CD14-positive monocyte (primary cell): Measurements from ENCODE around the gene FRS3. TPM values are rescaled to one million over a fixed set of nuclear protein-coding genes. Genes with fewer than 3 reads are reported as not detected.
A peak's percentile ranks its signal among the peaks of the same experiment; 100 is the strongest.

ENCODE experiments used
- DNase-seq, 3 donors: peaks; one replicate each; pipeline ENCODE4 v3.0.0-alpha.2; 2011 to 2022
- H2AFZ ChIP-seq: 2 replicates; pipeline ENCODE4 v1.6.0; 2012; ENCODE audit warnings: mild to moderate bottlenecking, low read depth, low read length, inconsistent platforms; ENCODE audit not compliant: insufficient read depth, poor library complexity, severe bottlenecking
- H3K27ac ChIP-seq, 2 donors: 1 replicate in 1 of 2; 2 replicates in 1 of 2; pipeline ENCODE4 v1.5.1; 2012 to 2013; ENCODE audit warnings: low read length in 2 of 2, control low read depth in 1 of 2, inconsistent platforms in 1 of 2, low read depth in 1 of 2, mild to moderate bottlenecking in 1 of 2
- H3K27me3 ChIP-seq, 2 donors: one replicate each; pipeline versions ENCODE4 v1.6.0 to v1.6.1; 2011 to 2013; ENCODE audit warnings: low read length in 2 of 2; ENCODE audit not compliant: control insufficient read depth in 2 of 2, insufficient read depth in 2 of 2
- H3K36me3 ChIP-seq, 2 donors: replicated peaks in 1 of 2; 1 replicate in 1 of 2; 2 replicates in 1 of 2; pipeline versions ENCODE4 v1.5.1 to v1.6.1; 2012 to 2013; ENCODE audit warnings: low read length in 2 of 2, control low read depth in 1 of 2, inconsistent platforms in 1 of 2, mild to moderate bottlenecking in 1 of 2; ENCODE audit not compliant: insufficient read depth in 2 of 2, control insufficient read depth in 1 of 2
- H3K4me1 ChIP-seq, 2 donors: 1 replicate in 1 of 2; 2 replicates in 1 of 2; pipeline versions ENCODE4 v1.5.1 to v1.6.1; 2012 to 2013; ENCODE audit warnings: low read length in 2 of 2, control low read depth in 1 of 2, inconsistent platforms in 1 of 2, mild to moderate bottlenecking in 1 of 2, moderate library complexity in 1 of 2; ENCODE audit not compliant: insufficient read depth in 2 of 2, control insufficient read depth in 1 of 2
- H3K4me2 ChIP-seq: replicated peaks from 2 replicates; pipeline ENCODE3; 2012; ENCODE audit warnings: low read length, moderate library complexity, mild to moderate bottlenecking; ENCODE audit not compliant: poor library complexity, severe bottlenecking; ENCODE audit errors: extremely low read depth
- H3K4me3 ChIP-seq, 3 experiments: fragments of 200-600 bp in 1 of 3; sonication (generic) in 1 of 3; replicated peaks in 1 of 3; 1 replicate in 2 of 3; 2 replicates in 1 of 3; pipeline ENCODE4 v1.5.1; 2011 to 2013; ENCODE audit warnings: low read length in 3 of 3, mild to moderate bottlenecking in 3 of 3, control low read depth in 2 of 3, low read depth in 2 of 3, inconsistent platforms in 1 of 3, moderate library complexity in 1 of 3
- H3K79me2 ChIP-seq: 2 replicates; pipeline ENCODE4 v1.6.0; 2012; ENCODE audit warnings: mild to moderate bottlenecking, control low read depth, inconsistent platforms, low read length, moderate library complexity; ENCODE audit not compliant: insufficient read depth
- H3K9ac ChIP-seq: 2 replicates; pipeline ENCODE4 v1.6.0; 2017; ENCODE audit warnings: low read length, mild to moderate bottlenecking; ENCODE audit not compliant: insufficient read depth, poor library complexity, severe bottlenecking
- H3K9me3 ChIP-seq, 2 donors: replicated peaks in 1 of 2; 1 replicate in 1 of 2; 2 replicates in 1 of 2; pipeline versions ENCODE4 v1.5.1 to v1.6.1; 2012 to 2013; ENCODE audit warnings: low read length in 2 of 2, control low read depth in 1 of 2; ENCODE audit not compliant: control insufficient read depth in 1 of 2, insufficient read depth in 1 of 2
- H4K20me1 ChIP-seq: 2 replicates; pipeline ENCODE4 v1.6.0; 2012; ENCODE audit warnings: mild to moderate bottlenecking, low read length, control low read depth, moderate library complexity; ENCODE audit not compliant: insufficient read depth
- H3K27ac Mint-ChIP-seq, 7 donors: one replicate each; pipeline ENCODE4 v1.8.0; 2020; ENCODE audit warnings: mild to moderate bottlenecking in 7 of 7, mixed read lengths in 7 of 7, moderate library complexity in 6 of 7, inconsistent platforms in 2 of 7
- H3K27me3 Mint-ChIP-seq, 3 donors: one replicate each; pipeline ENCODE4 v1.8.0; 2021 to 2022; ENCODE audit warnings: low read depth in 3 of 3, mild to moderate bottlenecking in 3 of 3, mixed read lengths in 3 of 3, moderate library complexity in 3 of 3, inconsistent platforms in 1 of 3
- H3K36me3 Mint-ChIP-seq, 2 donors: one replicate each; pipeline ENCODE4 v1.8.0; 2020; ENCODE audit warnings: mixed read lengths in 2 of 2, inconsistent platforms in 1 of 2, mild to moderate bottlenecking in 1 of 2
- H3K4me1 Mint-ChIP-seq: one replicate; pipeline ENCODE4 v1.8.0; 2020; ENCODE audit warnings: mild to moderate bottlenecking, mixed read lengths
- H3K4me3 Mint-ChIP-seq, 2 donors: one replicate each; pipeline ENCODE4 v1.8.0; 2020; ENCODE audit warnings: mild to moderate bottlenecking in 2 of 2, mixed read lengths in 2 of 2, moderate library complexity in 1 of 2
- H3K9me3 Mint-ChIP-seq, 7 donors: one replicate each; pipeline ENCODE4 v1.8.0; 2020 to 2022; ENCODE audit warnings: mixed read lengths in 7 of 7, mild to moderate bottlenecking in 6 of 7, moderate library complexity in 6 of 7, inconsistent platforms in 2 of 7
- WGBS: methylation state at CpG from one replicate; pipeline ENCODE4 v1.1.5; 2013; ENCODE audit warnings: missing lambda C conversion rate; ENCODE audit not compliant: insufficient coverage; 5-methylcytosine and 5-hydroxymethylcytosine counted together
- intact Hi-C, 2 donors: fragments of 100-400 bp; cut with micrococcal nuclease; formaldehyde crosslinking; loops; one replicate each; pipeline versions ENCODE4 v1.15.0 to v1.15.1; 2023
- polyA plus RNA-seq, 3 donors: library from polyadenylated mRNA; depleted of rRNA in 1 of 3; unstranded in 2 of 3; stranded (reverse) in 1 of 3; fragments of 300-500 nt in 2 of 3; fragments of >200 nt in 1 of 3; fragmentation: Illumina TruSeq in 2 of 3; gene quantifications; 1 replicate in 2 of 3; 2 replicates in 1 of 3; pipeline ENCODE4 v1.2.3, GENCODE V29; 2012 to 2021
- TF ChIP-seq, protein P1 (sequence below): fragments of 200-600 bp; IDR thresholded peaks from one replicate; pipeline ENCODE4 v1.8.0; 2022; ENCODE audit warnings: antibody characterized with exemption, mild to moderate bottlenecking

FRS3 gene
- polyA plus RNA-seq, 3 donors: 1.3 to 7.0 (median 2.6) TPM

DNA sequence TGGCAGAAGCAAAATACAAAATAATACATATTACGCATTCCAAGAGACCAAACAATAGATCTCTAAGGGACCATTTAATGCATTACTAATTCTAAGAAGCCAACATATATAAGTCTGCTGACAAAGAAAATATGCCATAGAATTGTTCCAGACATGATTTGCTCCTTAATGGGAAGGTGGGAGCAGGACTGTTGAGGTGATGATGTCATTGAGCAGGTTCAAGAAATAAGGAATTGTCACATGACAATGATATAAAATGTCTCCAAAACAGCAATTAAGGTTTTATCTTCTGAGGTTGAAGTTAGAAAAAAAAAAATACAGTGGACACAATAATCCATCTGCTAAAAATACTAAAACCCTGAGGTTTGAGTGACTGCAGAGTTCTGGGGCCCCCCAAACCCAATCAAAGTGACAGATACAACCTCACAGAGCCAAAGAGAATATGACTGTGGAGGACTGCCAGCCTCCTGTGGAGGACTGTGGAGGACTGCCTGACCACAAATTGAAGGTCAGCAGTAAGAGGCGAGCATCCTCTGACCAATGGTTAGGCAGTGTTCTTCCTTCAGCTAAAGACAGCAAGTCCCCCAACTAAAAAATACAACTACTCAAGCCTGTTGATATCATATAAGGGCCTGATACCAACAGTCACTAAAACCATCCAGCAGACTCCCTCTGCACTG is 46.8 kb upstream of the FRS3 start:
- Histone ChIP-seq H3K79me2 (no peaks in the 10 kb centered on the region), H3K9ac (no peak overlapping the region), H2AFZ (no peak overlapping the region), H3K27me3 (no peaks in the 10 kb centered on the region), H4K20me1 (no peaks in the 10 kb centered on the region), H3K4me1 (peaks cover 7 to 9% of the 10 kb centered on the region in 2 donors), H3K4me2 (no peak overlapping the region), H3K27ac (no peak overlapping the region), H3K36me3 (no peaks in the 10 kb centered on the region), H3K4me3 (no peak overlapping the region), H3K9me3 (no peaks in the 10 kb centered on the region)
- DNase-seq: no peak
- H3K27me3 Mint-ChIP-seq: no peaks in the 10 kb centered on the region
- no peak overlapping the region for H3K4me3 Mint-ChIP-seq
- H3K4me1 Mint-ChIP-seq: peaks cover 11% of the 10 kb centered on the region
- TF ChIP-seq, protein P1, sequence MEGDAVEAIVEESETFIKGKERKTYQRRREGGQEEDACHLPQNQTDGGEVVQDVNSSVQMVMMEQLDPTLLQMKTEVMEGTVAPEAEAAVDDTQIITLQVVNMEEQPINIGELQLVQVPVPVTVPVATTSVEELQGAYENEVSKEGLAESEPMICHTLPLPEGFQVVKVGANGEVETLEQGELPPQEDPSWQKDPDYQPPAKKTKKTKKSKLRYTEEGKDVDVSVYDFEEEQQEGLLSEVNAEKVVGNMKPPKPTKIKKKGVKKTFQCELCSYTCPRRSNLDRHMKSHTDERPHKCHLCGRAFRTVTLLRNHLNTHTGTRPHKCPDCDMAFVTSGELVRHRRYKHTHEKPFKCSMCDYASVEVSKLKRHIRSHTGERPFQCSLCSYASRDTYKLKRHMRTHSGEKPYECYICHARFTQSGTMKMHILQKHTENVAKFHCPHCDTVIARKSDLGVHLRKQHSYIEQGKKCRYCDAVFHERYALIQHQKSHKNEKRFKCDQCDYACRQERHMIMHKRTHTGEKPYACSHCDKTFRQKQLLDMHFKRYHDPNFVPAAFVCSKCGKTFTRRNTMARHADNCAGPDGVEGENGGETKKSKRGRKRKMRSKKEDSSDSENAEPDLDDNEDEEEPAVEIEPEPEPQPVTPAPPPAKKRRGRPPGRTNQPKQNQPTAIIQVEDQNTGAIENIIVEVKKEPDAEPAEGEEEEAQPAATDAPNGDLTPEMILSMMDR: no peak
- H3K9me3 Mint-ChIP-seq: no peaks in the 10 kb centered on the region
- no peak overlapping the region for H3K27ac Mint-ChIP-seq
- 83% methylated on average over 1 of the region's 2 CpGs for WGBS
- intact Hi-C loops: no loop called here
- peaks cover 5 to 6% of the 10 kb centered on the region in 2 donors for H3K36me3 Mint-ChIP-seq

DNA sequence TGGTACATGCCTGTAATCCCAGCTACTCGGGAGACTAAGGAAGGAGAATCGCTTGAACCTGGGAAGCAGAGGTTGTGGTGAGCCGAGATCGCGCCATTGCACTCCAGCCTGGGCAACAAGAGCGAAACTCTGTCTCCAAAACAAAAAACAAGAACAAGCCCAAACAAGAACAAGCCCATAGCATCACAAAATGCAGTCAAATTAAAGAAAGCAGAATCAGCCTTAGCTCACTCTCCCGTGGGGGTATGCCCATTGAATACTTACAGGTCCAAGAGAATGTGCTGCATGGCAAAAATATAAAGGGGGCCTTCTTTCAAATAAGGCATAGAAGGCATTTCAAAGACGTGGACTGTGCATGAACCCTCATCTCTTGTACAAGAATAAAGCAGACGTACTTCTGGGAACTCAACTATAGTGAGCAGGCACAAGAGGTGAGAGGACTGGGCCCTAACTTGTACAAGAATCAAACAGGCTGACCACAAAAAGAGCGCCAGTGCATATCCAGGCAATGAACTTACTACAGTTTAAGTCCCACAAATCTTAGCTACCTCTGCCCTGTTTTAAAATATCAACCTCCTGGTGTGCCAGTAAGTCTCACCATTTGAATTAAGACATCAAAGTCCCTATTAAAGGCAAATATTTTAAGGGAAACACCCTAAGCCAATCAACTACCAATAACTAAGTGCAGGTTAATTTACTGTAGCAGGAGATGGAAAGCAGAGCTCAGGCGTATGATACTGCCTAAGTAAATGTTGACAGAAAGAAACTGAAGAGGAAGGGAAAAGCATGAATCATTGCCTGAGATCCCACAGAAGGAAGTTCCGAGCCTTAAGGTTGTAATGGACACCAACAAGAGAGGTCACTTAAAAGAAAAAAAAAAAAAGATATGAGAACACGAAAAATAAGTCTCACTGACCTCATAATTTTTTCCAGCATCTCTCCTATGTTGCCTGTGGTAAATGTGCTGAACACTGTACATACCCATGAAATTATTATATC is 45.2 kb upstream of the FRS3 start:
- H3K36me3 Mint-ChIP-seq: peaks cover 2 to 4% of the 10 kb centered on the region in 2 donors
- Histone ChIP-seq H3K4me1 (peaks cover 7 to 9% of the 10 kb centered on the region in 2 donors), H3K4me3 (no peak overlapping the region), H3K27ac (no peak overlapping the region), H3K9me3 (no peaks in the 10 kb centered on the region), H3K4me2 (peak overlapping the region; percentile 7), H3K36me3 (no peaks in the 10 kb centered on the region), H4K20me1 (no peaks in the 10 kb centered on the region), H3K9ac (no peak overlapping the region), H3K27me3 (no peaks in the 10 kb centered on the region), H3K79me2 (no peaks in the 10 kb centered on the region), H2AFZ (no peak overlapping the region)
- H3K4me3 Mint-ChIP-seq: peak overlapping the region in 1 of 2 donors; percentile 42
- DNase-seq: peak; percentile 9 to 64 (median 19)
- intact Hi-C loops: no loop called here
- H3K9me3 Mint-ChIP-seq: no peaks in the 10 kb centered on the region
- WGBS: 62% methylated on average over 3 of the region's 13 CpGs
- TF ChIP-seq, protein P1: no peak
- peaks cover 17% of the 10 kb centered on the region for H3K4me1 Mint-ChIP-seq
- no peaks in the 10 kb centered on the region for H3K27me3 Mint-ChIP-seq
- peak overlapping the region in 1 of 7 donors; percentile 66 for H3K27ac Mint-ChIP-seq
